NK-92 (cell line): ENCODE results near the gene ZNF654.

Experiments
- DNase-seq: peaks from one replicate; lab custom pipeline; 2025; ENCODE audit not compliant: unreplicated experiment; lab: John Stamatoyannopoulos, UW

The ZNF654 gene

GRCh38 chr3:88191872-88192409, 132.9 kb downstream of the ZNF654 start:
- no peak for DNase-seq

GRCh38 chr3:88192631-88193030, 133.6 kb downstream of the ZNF654 start:
- no peak for DNase-seq
